GM12878 (cell line): Measurements from ENCODE around the gene PRKN.

Experiments used
- CBFB ChIP-seq: IDR thresholded peaks from 2 replicates; pipeline ENCODE4 v1.6.1; 2016; ENCODE audit warnings: antibody characterized with exemption, low read depth
- CBX3 ChIP-seq: fragments of 200-600 bp; sonication (generic); IDR thresholded peaks from 2 replicates; pipeline ENCODE4 v1.6.1; 2016; ENCODE audit warnings: low read depth, borderline replicate concordance
- ETV6 ChIP-seq, 2 experiments: fragments of 450-650 bp in 1 of 2; IDR thresholded peaks in 1 of 2; conservative IDR thresholded peaks in 1 of 2; 2 replicates each; pipeline ENCODE4 v1.6.1; 2014; ENCODE audit warnings: antibody characterized with exemption in 1 of 2, borderline replicate concordance in 1 of 2, low read depth in 1 of 2, mild to moderate bottlenecking in 1 of 2, moderate library complexity in 1 of 2
- NFYB ChIP-seq: IDR thresholded peaks from 2 replicates; pipeline ENCODE4 v1.6.1; 2011; ENCODE audit warnings: low read depth, mild to moderate bottlenecking, low read length, improper control_type of control experiment, moderate library complexity; ENCODE audit not compliant: insufficient read depth
- NR2C2 ChIP-seq: IDR thresholded peaks from 2 replicates; pipeline ENCODE4 v1.6.1; 2011; ENCODE audit warnings: borderline replicate concordance, low read depth; ENCODE audit not compliant: control insufficient read depth, insufficient read length
- POLR2A ChIP-seq: IDR thresholded peaks from 2 replicates; pipeline ENCODE4 v1.6.1; 2011; ENCODE audit warnings: low read depth, mild to moderate bottlenecking, low read length
- POU2F2 ChIP-seq: IDR thresholded peaks from 3 replicates; pipeline ENCODE4 v1.6.1; 2011; ENCODE audit warnings: low read depth, mild to moderate bottlenecking, low read length, borderline replicate concordance
- SMC3 ChIP-seq: IDR thresholded peaks from 2 replicates; pipeline ENCODE4 v1.6.1; 2011; ENCODE audit warnings: low read length, improper control_type of control experiment, borderline replicate concordance
- ZNF274 ChIP-seq: IDR thresholded peaks from one replicate; pipeline ENCODE4 v1.8.0; 2011; ENCODE audit not compliant: insufficient read length, insufficient read depth
- TF ChIP-seq, protein P1 (sequence below), 3 experiments: IDR thresholded peaks in 2 of 3; conservative IDR thresholded peaks in 1 of 3; 2 replicates each; pipeline ENCODE4 v1.5.1; 2011; ENCODE audit warnings: low read depth in 3 of 3, low read length in 3 of 3, mild to moderate bottlenecking in 3 of 3, control low read depth in 2 of 3, moderate library complexity in 2 of 3, inconsistent platforms in 1 of 3, mixed read lengths in 1 of 3; ENCODE audit not compliant: control insufficient read depth in 2 of 3, insufficient read depth in 1 of 3; ENCODE audit errors: extremely low read depth in 1 of 3
- TF ChIP-seq, protein P2 (sequence below): IDR thresholded peaks from 2 replicates; pipeline ENCODE4 v1.6.1; 2012; ENCODE audit warnings: low read depth, low read length, improper control_type of control experiment

DNA sequence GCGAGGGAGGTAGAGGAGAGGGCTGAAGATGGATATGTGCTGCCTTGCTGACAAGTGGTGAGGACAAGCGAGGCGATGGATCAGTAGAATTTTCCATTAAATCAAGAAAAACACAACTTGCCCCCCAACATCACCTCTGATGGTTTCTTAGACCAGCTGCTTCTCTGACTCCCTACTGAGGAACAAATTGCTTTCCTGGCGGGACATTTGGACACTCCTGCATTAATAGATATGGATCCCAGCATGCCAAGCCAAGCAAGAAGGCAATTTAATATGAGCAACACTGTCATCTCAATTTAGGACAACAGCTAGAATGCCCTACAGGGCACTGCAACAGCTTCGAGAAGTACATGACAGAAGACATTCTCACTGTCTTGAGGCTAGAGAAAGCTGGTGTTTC is 1205.3 kb downstream of the PRKN start:
- TF ChIP-seq CBX3 (no peak), NR2C2 (no peak), CBFB (no peak), POLR2A (no peak), SMC3 (no peak), POU2F2 (no peak), ZNF274 (no peak), ETV6 (conservative IDR thresholded peaks at IDR 0.05 in 1 of 2, IDR thresholded peaks at IDR 0.05 in 1 of 2; ENCODE audit: borderline replicate concordance in 1 of 2, low read depth in 1 of 2) (no peak), NFYB (no peak)
- TF ChIP-seq, protein P1, sequence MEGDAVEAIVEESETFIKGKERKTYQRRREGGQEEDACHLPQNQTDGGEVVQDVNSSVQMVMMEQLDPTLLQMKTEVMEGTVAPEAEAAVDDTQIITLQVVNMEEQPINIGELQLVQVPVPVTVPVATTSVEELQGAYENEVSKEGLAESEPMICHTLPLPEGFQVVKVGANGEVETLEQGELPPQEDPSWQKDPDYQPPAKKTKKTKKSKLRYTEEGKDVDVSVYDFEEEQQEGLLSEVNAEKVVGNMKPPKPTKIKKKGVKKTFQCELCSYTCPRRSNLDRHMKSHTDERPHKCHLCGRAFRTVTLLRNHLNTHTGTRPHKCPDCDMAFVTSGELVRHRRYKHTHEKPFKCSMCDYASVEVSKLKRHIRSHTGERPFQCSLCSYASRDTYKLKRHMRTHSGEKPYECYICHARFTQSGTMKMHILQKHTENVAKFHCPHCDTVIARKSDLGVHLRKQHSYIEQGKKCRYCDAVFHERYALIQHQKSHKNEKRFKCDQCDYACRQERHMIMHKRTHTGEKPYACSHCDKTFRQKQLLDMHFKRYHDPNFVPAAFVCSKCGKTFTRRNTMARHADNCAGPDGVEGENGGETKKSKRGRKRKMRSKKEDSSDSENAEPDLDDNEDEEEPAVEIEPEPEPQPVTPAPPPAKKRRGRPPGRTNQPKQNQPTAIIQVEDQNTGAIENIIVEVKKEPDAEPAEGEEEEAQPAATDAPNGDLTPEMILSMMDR (IDR thresholded peaks at IDR 0.05 in 2 of 3, conservative IDR thresholded peaks at IDR 0.05 in 1 of 3; ENCODE audit: control insufficient read depth in 2 of 3, extremely low read depth in 1 of 3, insufficient read depth in 1 of 3, low read depth in 3 of 3, low read length in 3 of 3): no peak
- TF ChIP-seq, protein P2, sequence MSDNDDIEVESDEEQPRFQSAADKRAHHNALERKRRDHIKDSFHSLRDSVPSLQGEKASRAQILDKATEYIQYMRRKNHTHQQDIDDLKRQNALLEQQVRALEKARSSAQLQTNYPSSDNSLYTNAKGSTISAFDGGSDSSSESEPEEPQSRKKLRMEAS: no peak
